Calu3 (cell line): ENCODE data around the gene PPP1CA. TPM values are rescaled to one million over a fixed set of nuclear protein-coding genes. Genes with fewer than 3 reads are reported as not detected.

Source experiments
- BruUV-seq: library from RNA; stranded (reverse); fragments of 400-500 nt; replicated peaks from 2 replicates; lab custom pipeline; 2021; lab: Mats Ljungman, UMichigan
- CTCF ChIA-PET: fragments of 300-600 bp; sonication (Branson Sonifier 250); formaldehyde crosslinking; loops from one replicate; lab custom pipeline; 2022; ENCODE audit warnings: antibody characterized with exemption; lab: Charles Lee
- DNase-seq: peaks from one replicate; pipeline ENCODE4 v3.0.0; 2022
- H3K27ac Mint-ChIP-seq: one replicate; pipeline ENCODE4 v1.8.0; 2022; ENCODE audit warnings: mixed read lengths; ENCODE audit not compliant: unreplicated experiment
- H3K27me3 Mint-ChIP-seq: one replicate; pipeline ENCODE4 v1.8.0; 2022; ENCODE audit warnings: mixed read lengths; ENCODE audit not compliant: unreplicated experiment
- H3K36me3 Mint-ChIP-seq: one replicate; pipeline ENCODE4 v1.8.0; 2022; ENCODE audit warnings: mild to moderate bottlenecking, moderate library complexity, mixed read lengths; ENCODE audit not compliant: insufficient read depth, unreplicated experiment
- H3K4me1 Mint-ChIP-seq: one replicate; pipeline ENCODE4 v1.8.0; 2022; ENCODE audit warnings: mild to moderate bottlenecking, low read depth, mixed read lengths; ENCODE audit not compliant: unreplicated experiment
- H3K4me3 Mint-ChIP-seq: one replicate; pipeline ENCODE4 v1.8.0; 2022; ENCODE audit warnings: mild to moderate bottlenecking, low read depth, moderate library complexity, mixed read lengths; ENCODE audit not compliant: unreplicated experiment
- H3K9me3 Mint-ChIP-seq: one replicate; pipeline ENCODE4 v1.8.0; 2022; ENCODE audit warnings: low read depth, mixed read lengths; ENCODE audit not compliant: unreplicated experiment
- CTCF ChIP-seq: fragments of 200-600 bp; IDR thresholded peaks from one replicate; pipeline ENCODE4 v1.8.0; 2022; ENCODE audit warnings: antibody characterized with exemption; ENCODE audit not compliant: unreplicated experiment
- intact Hi-C: fragments of 100-400 bp; cut with micrococcal nuclease; formaldehyde crosslinking; loops from one replicate; pipeline ENCODE4 v1.10.0; 2022; ENCODE audit not compliant: unreplicated experiment
- total RNA-seq: library from RNA; stranded (reverse); gene quantifications from 2 replicates; pipeline ENCODE4 v1.2.3, GENCODE V29; 2022

PPP1CA gene
- total RNA-seq, 1 experiment from 2014 or later = 180 TPM

- no peak for TF ChIP-seq CTCF
- Mint-ChIP-seq H3K4me3 (no peak overlapping the region), H3K27me3 (no peaks in the 10 kb centered on the region), H3K27ac (no peak overlapping the region), H3K9me3 (no peaks in the 10 kb centered on the region), H3K4me1 (peaks cover 24% of the 10 kb centered on the region), H3K36me3 (peaks cover 71% of the 10 kb centered on the region)
- DNase-seq = no peak
- intact Hi-C loops = no loop called here
- CTCF ChIA-PET = no interaction called here
- BruUV-seq = no TSS peak
Measured at GRCh38 chr11:67441098-67441563, 39.5 kb upstream of the PPP1CA start.

GRCh38 chr11:67440229-67441097 lies 38.8 kb upstream of the PPP1CA start:
- no TSS peak for BruUV-seq
- Mint-ChIP-seq H3K27ac (no peak overlapping the region), H3K36me3 (peaks cover 78% of the 10 kb centered on the region), H3K9me3 (no peaks in the 10 kb centered on the region), H3K4me1 (peaks cover 21% of the 10 kb centered on the region), H3K27me3 (no peaks in the 10 kb centered on the region), H3K4me3 (no peak overlapping the region)
- no peak for TF ChIP-seq CTCF
- no peak for DNase-seq
- CTCF ChIA-PET = no interaction called here
- intact Hi-C loops = no loop called here

- intact Hi-C loops = no loop called here
- peak; percentile 45 for DNase-seq
- no peaks in the 10 kb centered on the region for H3K27me3 Mint-ChIP-seq
- peaks cover 14% of the 10 kb centered on the region for H3K4me1 Mint-ChIP-seq
- H3K9me3 Mint-ChIP-seq = no peaks in the 10 kb centered on the region
- BruUV-seq = no TSS peak
- CTCF ChIA-PET = interaction anchor here (1.1 kb wide), 1 partner anchor 10 kb away, joined by 3 read pairs; no protein-coding TSS in a partner anchor
- no peak overlapping the region for H3K27ac Mint-ChIP-seq
- peaks cover 86% of the 10 kb centered on the region for H3K36me3 Mint-ChIP-seq
- TF ChIP-seq CTCF = no peak
- no peak overlapping the region for H3K4me3 Mint-ChIP-seq
Measured at GRCh38 chr11:67439321-67440228, 37.9 kb upstream of the PPP1CA start.

- no peak overlapping the region for H3K27ac Mint-ChIP-seq
- H3K9me3 Mint-ChIP-seq = no peaks in the 10 kb centered on the region
- no peak for DNase-seq
- H3K27me3 Mint-ChIP-seq = no peaks in the 10 kb centered on the region
- H3K4me1 Mint-ChIP-seq = peaks cover 14% of the 10 kb centered on the region
- CTCF ChIA-PET = interaction anchor here (0.5 kb wide), 1 partner anchor 1047 kb away, joined by 7 read pairs; no protein-coding TSS in a partner anchor
- peaks cover 83% of the 10 kb centered on the region for H3K36me3 Mint-ChIP-seq
- no TSS peak for BruUV-seq
- intact Hi-C loops = no loop called here
- no peak overlapping the region for H3K4me3 Mint-ChIP-seq
- TF ChIP-seq CTCF = no peak
Measured at GRCh38 chr11:67438158-67438902, 36.7 kb upstream of the PPP1CA start.
